ENCODE data around the gene FREM1. TPM values are rescaled to one million over a fixed set of nuclear protein-coding genes. Genes with fewer than 3 reads are reported as not detected.

The FREM1 gene, protein sequence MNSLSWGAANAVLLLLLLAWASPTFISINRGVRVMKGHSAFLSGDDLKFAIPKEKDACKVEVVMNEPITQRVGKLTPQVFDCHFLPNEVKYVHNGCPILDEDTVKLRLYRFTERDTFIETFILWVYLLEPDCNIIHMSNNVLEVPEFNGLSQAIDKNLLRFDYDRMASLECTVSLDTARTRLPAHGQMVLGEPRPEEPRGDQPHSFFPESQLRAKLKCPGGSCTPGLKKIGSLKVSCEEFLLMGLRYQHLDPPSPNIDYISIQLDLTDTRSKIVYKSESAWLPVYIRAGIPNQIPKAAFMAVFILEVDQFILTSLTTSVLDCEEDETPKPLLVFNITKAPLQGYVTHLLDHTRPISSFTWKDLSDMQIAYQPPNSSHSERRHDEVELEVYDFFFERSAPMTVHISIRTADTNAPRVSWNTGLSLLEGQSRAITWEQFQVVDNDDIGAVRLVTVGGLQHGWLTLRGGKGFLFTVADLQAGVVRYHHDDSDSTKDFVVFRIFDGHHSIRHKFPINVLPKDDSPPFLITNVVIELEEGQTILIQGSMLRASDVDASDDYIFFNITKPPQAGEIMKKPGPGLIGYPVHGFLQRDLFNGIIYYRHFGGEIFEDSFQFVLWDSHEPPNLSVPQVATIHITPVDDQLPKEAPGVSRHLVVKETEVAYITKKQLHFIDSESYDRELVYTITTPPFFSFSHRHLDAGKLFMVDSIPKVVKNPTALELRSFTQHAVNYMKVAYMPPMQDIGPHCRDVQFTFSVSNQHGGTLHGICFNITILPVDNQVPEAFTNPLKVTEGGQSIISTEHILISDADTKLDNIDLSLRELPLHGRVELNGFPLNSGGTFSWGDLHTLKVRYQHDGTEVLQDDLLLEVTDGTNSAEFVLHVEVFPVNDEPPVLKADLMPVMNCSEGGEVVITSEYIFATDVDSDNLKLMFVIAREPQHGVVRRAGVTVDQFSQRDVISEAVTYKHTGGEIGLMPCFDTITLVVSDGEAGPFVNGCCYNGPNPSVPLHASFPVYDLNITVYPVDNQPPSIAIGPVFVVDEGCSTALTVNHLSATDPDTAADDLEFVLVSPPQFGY (N-terminal part only)
- polyA plus RNA-seq (2011; rRNA removed), result 0.01 and 0.04 TPM in 2 replicates
- not detected in 2 replicates for polyA minus RNA-seq (2011; rRNA and poly(A)+ RNA removed)

DNA sequence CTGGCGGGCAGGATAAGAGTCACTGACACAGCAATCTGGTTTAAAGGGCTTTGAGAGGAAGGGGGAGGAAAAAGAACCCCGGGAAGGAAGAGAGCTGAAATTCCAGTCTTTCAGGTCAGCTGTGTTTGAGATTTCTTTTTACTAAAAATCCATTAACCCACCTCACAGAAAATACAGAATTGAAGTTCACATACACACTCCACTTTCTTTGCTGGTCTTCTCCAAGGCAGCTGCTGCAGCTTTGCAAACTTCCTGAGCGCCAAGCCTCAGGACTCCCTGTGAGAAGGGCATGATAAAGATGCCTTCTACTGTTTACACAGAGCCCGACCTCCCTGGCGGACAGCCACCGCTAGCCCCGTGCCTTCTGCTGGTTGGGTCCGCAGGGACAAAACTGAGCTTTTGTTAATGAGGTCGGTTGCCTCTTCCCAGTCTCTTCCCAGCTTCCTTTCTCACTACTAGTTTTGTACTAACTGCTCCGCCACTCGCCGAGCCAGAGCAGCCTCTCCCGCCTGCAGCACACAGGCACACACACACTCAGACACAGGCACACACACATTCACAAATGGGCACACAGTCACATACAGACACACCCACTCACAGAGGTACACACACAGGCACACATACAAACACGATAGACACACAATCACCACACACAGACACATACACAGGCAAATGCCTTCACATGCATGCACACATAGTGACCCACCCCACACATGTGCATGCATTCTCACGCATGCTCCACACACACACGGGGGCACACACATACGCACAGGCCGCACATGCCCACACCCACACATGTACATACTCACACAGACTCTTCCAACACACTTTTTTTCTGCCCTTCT is at the start of gene FREM1:
Gene FREM1, minus strand, starts transcription at position 468 of the 845 bp plus-strand sequence. CDS start 41,451 bp downstream, outside the sequence.
- Histone ChIP-seq H3K27me3 (ENCODE audit: control insufficient read depth, insufficient read depth, low read length) (no peaks in the 10 kb centered on the region), H3K4me3 (ENCODE audit: low read depth, low read length) (no peak within 1 kb of the TSS), H3K36me3 (ENCODE audit: control insufficient read depth, insufficient read depth, low read length) (no peaks in the 10 kb centered on the region)
- TF ChIP-seq, protein P1, sequence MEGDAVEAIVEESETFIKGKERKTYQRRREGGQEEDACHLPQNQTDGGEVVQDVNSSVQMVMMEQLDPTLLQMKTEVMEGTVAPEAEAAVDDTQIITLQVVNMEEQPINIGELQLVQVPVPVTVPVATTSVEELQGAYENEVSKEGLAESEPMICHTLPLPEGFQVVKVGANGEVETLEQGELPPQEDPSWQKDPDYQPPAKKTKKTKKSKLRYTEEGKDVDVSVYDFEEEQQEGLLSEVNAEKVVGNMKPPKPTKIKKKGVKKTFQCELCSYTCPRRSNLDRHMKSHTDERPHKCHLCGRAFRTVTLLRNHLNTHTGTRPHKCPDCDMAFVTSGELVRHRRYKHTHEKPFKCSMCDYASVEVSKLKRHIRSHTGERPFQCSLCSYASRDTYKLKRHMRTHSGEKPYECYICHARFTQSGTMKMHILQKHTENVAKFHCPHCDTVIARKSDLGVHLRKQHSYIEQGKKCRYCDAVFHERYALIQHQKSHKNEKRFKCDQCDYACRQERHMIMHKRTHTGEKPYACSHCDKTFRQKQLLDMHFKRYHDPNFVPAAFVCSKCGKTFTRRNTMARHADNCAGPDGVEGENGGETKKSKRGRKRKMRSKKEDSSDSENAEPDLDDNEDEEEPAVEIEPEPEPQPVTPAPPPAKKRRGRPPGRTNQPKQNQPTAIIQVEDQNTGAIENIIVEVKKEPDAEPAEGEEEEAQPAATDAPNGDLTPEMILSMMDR (IDR thresholded peaks at IDR 0.05; ENCODE audit: insufficient read depth, low read depth, low read length), result no peak
- ChIA-PET CTCF (no interaction called here), POLR2A (no interaction called here)
- DNase-seq (ENCODE audit: low read depth), result no peak

DNA sequence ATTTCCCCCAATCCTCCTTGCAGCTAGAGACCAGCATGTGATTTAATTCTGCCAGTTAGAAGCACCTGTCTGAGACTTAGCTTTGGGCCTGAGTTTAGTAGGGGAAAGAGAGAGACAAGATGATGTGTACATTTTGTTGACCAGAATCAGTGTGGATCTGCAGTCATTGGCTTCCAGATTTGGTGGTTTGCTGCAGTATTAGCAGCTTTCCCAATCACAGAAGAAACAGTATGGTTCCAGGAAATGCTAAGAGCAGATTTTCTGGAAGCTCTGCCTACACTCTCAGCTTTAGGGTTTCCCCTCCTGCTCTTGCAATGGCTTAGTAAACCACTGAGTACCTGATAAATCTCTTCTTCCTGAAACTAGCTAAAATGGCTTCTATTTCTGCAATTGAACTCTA is 48.8 kb upstream of the FREM1 start:
- TF ChIP-seq, protein P1 (IDR thresholded peaks at IDR 0.05; ENCODE audit: insufficient read depth, low read depth, low read length), result no peak
- Histone ChIP-seq H3K36me3 (ENCODE audit: control insufficient read depth, insufficient read depth, low read length) (no peaks in the 10 kb centered on the region), H3K4me3 (ENCODE audit: low read depth, low read length) (no peak overlapping the region), H3K27me3 (ENCODE audit: control insufficient read depth, insufficient read depth, low read length) (no peaks in the 10 kb centered on the region)
- POLR2A ChIA-PET, result no interaction called here
- CTCF ChIA-PET, result no interaction called here
- no peak for DNase-seq (ENCODE audit: low read depth)

DNA sequence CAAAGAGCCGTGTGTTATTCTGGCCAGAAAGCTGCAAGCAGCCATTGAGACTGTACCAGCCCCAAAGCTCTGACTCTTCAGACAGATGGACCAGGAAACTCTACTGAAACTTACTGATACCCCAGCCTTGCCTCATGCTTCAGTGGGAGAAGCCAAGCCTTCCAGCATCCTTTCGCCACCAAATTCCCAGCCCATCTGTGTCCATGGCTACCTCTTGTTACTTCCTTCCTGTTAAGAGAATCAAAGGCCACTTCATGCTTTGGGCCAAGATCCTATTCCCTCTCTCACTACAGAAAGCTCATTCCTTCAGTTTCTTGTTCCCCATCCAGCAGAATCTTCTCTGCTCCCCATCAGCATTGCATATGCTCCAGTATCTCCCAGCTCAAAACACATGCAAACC is 46.9 kb upstream of the FREM1 start:
- Histone ChIP-seq H3K27me3 (ENCODE audit: control insufficient read depth, insufficient read depth, low read length) (no peaks in the 10 kb centered on the region), H3K4me3 (ENCODE audit: low read depth, low read length) (no peak overlapping the region), H3K36me3 (ENCODE audit: control insufficient read depth, insufficient read depth, low read length) (no peaks in the 10 kb centered on the region)
- TF ChIP-seq, protein P1 (IDR thresholded peaks at IDR 0.05; ENCODE audit: insufficient read depth, low read depth, low read length), result no peak
- CTCF ChIA-PET, result no interaction called here
- no peak for DNase-seq (ENCODE audit: low read depth)
- POLR2A ChIA-PET, result no interaction called here

DNA sequence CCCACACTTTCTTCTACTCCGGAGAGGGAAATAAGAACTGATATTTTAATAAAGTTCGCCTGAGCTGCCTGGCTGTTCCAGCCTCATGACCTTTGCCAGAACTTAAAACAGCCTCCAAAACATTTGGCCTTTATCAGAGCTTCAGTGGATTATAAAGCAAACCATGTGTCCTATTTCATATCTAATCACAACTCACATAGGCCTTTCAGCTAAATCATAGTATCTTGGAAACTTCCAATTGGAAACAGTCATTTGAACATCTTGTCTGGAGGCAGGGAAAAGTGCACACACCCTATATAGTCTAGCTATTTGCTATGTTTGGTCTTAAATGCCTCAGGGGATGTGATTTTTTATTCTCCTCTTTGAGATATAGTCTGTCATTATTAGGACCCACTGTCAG is 46.0 kb upstream of the FREM1 start:
- DNase-seq (ENCODE audit: low read depth), result no peak
- no peak overlapping the region for H3K4me3 ChIP-seq (ENCODE audit: low read depth, low read length)
- TF ChIP-seq, protein P1 (IDR thresholded peaks at IDR 0.05; ENCODE audit: insufficient read depth, low read depth, low read length), result no peak
- ChIA-PET CTCF (interaction anchor here (0.6 kb wide), 1 partner anchor 696 kb away, joined by 3 read pairs; no protein-coding TSS in a partner anchor), POLR2A (no interaction called here)
- no peaks in the 10 kb centered on the region for H3K36me3 ChIP-seq (ENCODE audit: control insufficient read depth, insufficient read depth, low read length)
- H3K27me3 ChIP-seq (ENCODE audit: control insufficient read depth, insufficient read depth, low read length), result no peaks in the 10 kb centered on the region

Data from BJ (cell line).